HPDE6-E6E7 (cell line): Measurements from ENCODE around the gene ZNF326.
A peak's percentile ranks its signal among the peaks of the same experiment; 100 is the strongest.
"Not testable (repeated sequence)": the region's sequence is repeated elsewhere in the genome, so short reads cannot be mapped to it uniquely, and the experiment has no call there.

ENCODE experiments used
- DNase-seq: peaks from one replicate; pipeline ENCODE4 v3.0.0; 2011; ENCODE audit warnings: missing footprints; ENCODE audit errors: extremely low spot score

ZNF326 gene

GRCh38 chr1:89966656-89967055 is 28.3 kb upstream of the ZNF326 start:
- DNase-seq, result no peak

GRCh38 chr1:89971600-89971999 is 23.3 kb upstream of the ZNF326 start:
- no peak for DNase-seq

- no peak for DNase-seq
These were observed 22.9 kb upstream of the ZNF326 start for GRCh38 chr1:89972024-89972423.

GRCh38 chr1:89973471-89974127 is 21.3 kb upstream of the ZNF326 start:
- no peak for DNase-seq

- no peak for DNase-seq
These were observed 20.7 kb upstream of the ZNF326 start for GRCh38 chr1:89974256-89974655.

- peak; percentile 46 for DNase-seq
These were observed 20.0 kb upstream of the ZNF326 start for GRCh38 chr1:89974696-89975470.

- DNase-seq, result no peak
These were observed 19.3 kb upstream of the ZNF326 start for GRCh38 chr1:89975540-89976125.

- DNase-seq, result no peak
These were observed 16.2 kb upstream of the ZNF326 start for GRCh38 chr1:89978755-89979154.

GRCh38 chr1:89980605-89981004 is 14.3 kb upstream of the ZNF326 start:
- DNase-seq, result no peak

GRCh38 chr1:89982846-89983245 is 12.1 kb upstream of the ZNF326 start:
- DNase-seq, result not testable (repeated sequence)

- not testable (repeated sequence) for DNase-seq
These were observed 10.3 kb upstream of the ZNF326 start for GRCh38 chr1:89984564-89985116.

- no peak for DNase-seq
These were observed 8.9 kb upstream of the ZNF326 start for GRCh38 chr1:89986020-89986419.

GRCh38 chr1:89987159-89987819 is 7.6 kb upstream of the ZNF326 start:
- DNase-seq, result peak; percentile 50

- no peak for DNase-seq
These were observed 5.8 kb upstream of the ZNF326 start for GRCh38 chr1:89989099-89989498.

- DNase-seq, result no peak
These were observed 5.1 kb upstream of the ZNF326 start for GRCh38 chr1:89989799-89990198.

- no peak for DNase-seq
These were observed 3.7 kb upstream of the ZNF326 start for GRCh38 chr1:89990976-89991831.

GRCh38 chr1:89993541-89993940 is 1.4 kb upstream of the ZNF326 start:
- no peak for DNase-seq

- DNase-seq, result no peak
These were observed 592 bp upstream of the ZNF326 start for GRCh38 chr1:89994231-89994804.

- no peak for DNase-seq
These were observed 914 bp downstream of the ZNF326 start for GRCh38 chr1:89995598-89996449.
